Astrocyte (in vitro differentiated cells and primary cell): ENCODE results near the gene GALNT17. TPM values are rescaled to one million over a fixed set of nuclear protein-coding genes. Genes with fewer than 3 reads are reported as not detected.
"Not testable (repeated sequence)": the region's sequence is repeated elsewhere in the genome, so short reads cannot be mapped to it uniquely, and the experiment has no call there.

ENCODE experiments used
- DNase-seq: peaks from one replicate; pipeline ENCODE4 v3.0.0-alpha.2; 2010; ENCODE audit warnings: low read depth
- FAIRE-seq: peaks from 2 replicates; lab custom pipeline; 2011; peaks lifted over from hg19 to GRCh38; lab: Jason Lieb, UNC
- H2AFZ ChIP-seq: 2 replicates; pipeline ENCODE4 v1.6.0; 2012; ENCODE audit warnings: low read depth, low read length, inconsistent platforms
- H3K27ac ChIP-seq: 2 replicates; pipeline ENCODE4 v1.5.1; 2011; ENCODE audit warnings: low read depth, low read length, inconsistent platforms
- H3K27me3 ChIP-seq: 2 replicates; pipeline ENCODE4 v1.6.0; 2011; ENCODE audit warnings: low read length, inconsistent platforms; ENCODE audit not compliant: insufficient read depth
- H3K36me3 ChIP-seq: 2 replicates; pipeline ENCODE4 v1.5.1; 2011; ENCODE audit warnings: low read length, inconsistent platforms; ENCODE audit not compliant: insufficient read depth
- H3K4me1 ChIP-seq: 2 replicates; pipeline ENCODE4 v1.5.1; 2011; ENCODE audit warnings: low read length, inconsistent platforms; ENCODE audit not compliant: insufficient read depth
- H3K4me2 ChIP-seq: 2 replicates; pipeline ENCODE4 v1.6.0; 2012; ENCODE audit warnings: low read length, inconsistent platforms
- H3K4me3 ChIP-seq: 2 replicates; pipeline ENCODE4 v1.5.1; 2011; ENCODE audit warnings: low read depth, mild to moderate bottlenecking, low read length, inconsistent platforms; ENCODE audit not compliant: insufficient read depth
- H3K79me2 ChIP-seq: 2 replicates; pipeline ENCODE4 v1.6.0; 2012; ENCODE audit warnings: mild to moderate bottlenecking, low read length, inconsistent platforms; ENCODE audit not compliant: insufficient read depth
- H3K9ac ChIP-seq: 2 replicates; pipeline ENCODE4 v1.6.0; 2012; ENCODE audit warnings: mild to moderate bottlenecking, low read length, inconsistent platforms
- H3K9me3 ChIP-seq: 2 replicates; pipeline ENCODE4 v1.5.1; 2012; ENCODE audit warnings: low read depth, mild to moderate bottlenecking, low read length, inconsistent platforms; ENCODE audit not compliant: insufficient read depth
- H4K20me1 ChIP-seq: 2 replicates; pipeline ENCODE4 v1.6.0; 2012; ENCODE audit warnings: low read length, inconsistent platforms; ENCODE audit not compliant: insufficient read depth
- H3K27ac Mint-ChIP-seq: one replicate; pipeline ENCODE4 v1.8.0; 2021; ENCODE audit warnings: mild to moderate bottlenecking, mixed read lengths; ENCODE audit not compliant: unreplicated experiment
- H3K27me3 Mint-ChIP-seq: one replicate; pipeline ENCODE4 v1.8.0; 2021; ENCODE audit warnings: low read depth, mixed read lengths; ENCODE audit not compliant: unreplicated experiment
- H3K36me3 Mint-ChIP-seq: one replicate; pipeline ENCODE4 v1.8.0; 2021; ENCODE audit warnings: low read depth, mixed read lengths; ENCODE audit not compliant: unreplicated experiment
- H3K4me1 Mint-ChIP-seq: one replicate; pipeline ENCODE4 v1.8.0; 2021; ENCODE audit warnings: low read depth, mixed read lengths; ENCODE audit not compliant: unreplicated experiment
- H3K4me3 Mint-ChIP-seq: one replicate; pipeline ENCODE4 v1.8.0; 2021; ENCODE audit warnings: mild to moderate bottlenecking, moderate library complexity, mixed read lengths; ENCODE audit not compliant: unreplicated experiment
- H3K9me3 Mint-ChIP-seq: one replicate; pipeline ENCODE4 v1.8.0; 2021; ENCODE audit warnings: mild to moderate bottlenecking, mixed read lengths; ENCODE audit not compliant: unreplicated experiment
- EZH2 ChIP-seq: IDR thresholded peaks from 2 replicates; pipeline ENCODE4 v1.6.1; 2012; ENCODE audit warnings: mild to moderate bottlenecking, low read length, inconsistent platforms; ENCODE audit not compliant: insufficient read depth
- total RNA-seq: library from RNA; stranded (reverse); gene quantifications from 2 replicates; pipeline ENCODE4 v1.2.1, GENCODE V29; 2021
- TF ChIP-seq, protein P1 (sequence below): IDR thresholded peaks from 2 replicates; pipeline ENCODE4 v1.5.1; 2011; ENCODE audit warnings: low read depth, mild to moderate bottlenecking, inconsistent platforms, low read length, moderate library complexity; ENCODE audit not compliant: insufficient read depth

Gene GALNT17
- total RNA-seq, 1 donor from 2014 or later = 7.8 TPM

GRCh38 chr7:71210220-71210619 lies 78.3 kb downstream of the GALNT17 start:
- Mint-ChIP-seq H3K27ac (no peak overlapping the region), H3K9me3 (no peaks in the 10 kb centered on the region), H3K27me3 (no peaks in the 10 kb centered on the region), H3K36me3 (peaks cover 2% of the 10 kb centered on the region), H3K4me1 (peaks cover 2% of the 10 kb centered on the region), H3K4me3 (no peak overlapping the region)
- no peak overlapping the region for H3K9ac ChIP-seq
- DNase-seq (no peak), FAIRE-seq (no peak)
- H2AFZ ChIP-seq = no peak overlapping the region
- no peak overlapping the region for H3K4me2 ChIP-seq
- H3K36me3 ChIP-seq = no peaks in the 10 kb centered on the region
- no peaks in the 10 kb centered on the region for H3K4me1 ChIP-seq
- H3K4me3 ChIP-seq = no peak overlapping the region
- H3K79me2 ChIP-seq = no peaks in the 10 kb centered on the region
- no peak overlapping the region for H3K27ac ChIP-seq
- TF ChIP-seq, protein P1, sequence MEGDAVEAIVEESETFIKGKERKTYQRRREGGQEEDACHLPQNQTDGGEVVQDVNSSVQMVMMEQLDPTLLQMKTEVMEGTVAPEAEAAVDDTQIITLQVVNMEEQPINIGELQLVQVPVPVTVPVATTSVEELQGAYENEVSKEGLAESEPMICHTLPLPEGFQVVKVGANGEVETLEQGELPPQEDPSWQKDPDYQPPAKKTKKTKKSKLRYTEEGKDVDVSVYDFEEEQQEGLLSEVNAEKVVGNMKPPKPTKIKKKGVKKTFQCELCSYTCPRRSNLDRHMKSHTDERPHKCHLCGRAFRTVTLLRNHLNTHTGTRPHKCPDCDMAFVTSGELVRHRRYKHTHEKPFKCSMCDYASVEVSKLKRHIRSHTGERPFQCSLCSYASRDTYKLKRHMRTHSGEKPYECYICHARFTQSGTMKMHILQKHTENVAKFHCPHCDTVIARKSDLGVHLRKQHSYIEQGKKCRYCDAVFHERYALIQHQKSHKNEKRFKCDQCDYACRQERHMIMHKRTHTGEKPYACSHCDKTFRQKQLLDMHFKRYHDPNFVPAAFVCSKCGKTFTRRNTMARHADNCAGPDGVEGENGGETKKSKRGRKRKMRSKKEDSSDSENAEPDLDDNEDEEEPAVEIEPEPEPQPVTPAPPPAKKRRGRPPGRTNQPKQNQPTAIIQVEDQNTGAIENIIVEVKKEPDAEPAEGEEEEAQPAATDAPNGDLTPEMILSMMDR = no peak
- TF ChIP-seq EZH2 = no peak
- no peaks in the 10 kb centered on the region for H3K9me3 ChIP-seq
- H4K20me1 ChIP-seq = no peaks in the 10 kb centered on the region
- H3K27me3 ChIP-seq = no peaks in the 10 kb centered on the region

- not testable (repeated sequence) for H2AFZ ChIP-seq, H3K4me1 ChIP-seq, FAIRE-seq, H3K4me1 Mint-ChIP-seq, H3K36me3 Mint-ChIP-seq, H3K27ac ChIP-seq, H3K36me3 ChIP-seq, H3K9me3 Mint-ChIP-seq, H3K4me3 ChIP-seq, H3K27ac Mint-ChIP-seq, H3K9me3 ChIP-seq, H3K27me3 ChIP-seq, H4K20me1 ChIP-seq, H3K4me3 Mint-ChIP-seq, H3K79me2 ChIP-seq, H3K9ac ChIP-seq, H3K27me3 Mint-ChIP-seq, H3K4me2 ChIP-seq, DNase-seq
Measured at GRCh38 chr7:71212433-71212832, 80.5 kb downstream of the GALNT17 start.

DNA sequence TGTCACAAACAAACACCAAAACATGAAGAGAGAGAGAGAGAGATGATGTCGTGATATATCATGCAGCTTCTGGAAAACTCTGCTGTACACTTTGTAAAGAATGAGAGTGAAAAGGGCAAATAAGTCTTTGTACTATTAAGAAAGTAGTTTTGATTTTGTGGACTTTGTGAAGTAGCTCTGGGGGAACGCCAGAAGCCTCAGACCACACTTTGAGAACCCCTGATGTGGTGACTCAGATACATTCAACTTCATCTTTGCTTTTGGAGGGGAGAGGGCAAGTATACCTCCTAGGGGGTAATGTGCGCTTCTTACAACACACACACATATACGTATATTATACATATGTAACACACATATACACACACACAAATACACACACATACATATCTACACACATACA lies 84.3 kb downstream of the GALNT17 start:
- Histone ChIP-seq H3K27me3 (no peaks in the 10 kb centered on the region), H3K4me1 (no peaks in the 10 kb centered on the region), H3K36me3 (no peaks in the 10 kb centered on the region), H3K4me2 (no peak overlapping the region), H3K79me2 (no peaks in the 10 kb centered on the region), H2AFZ (no peak overlapping the region), H4K20me1 (no peaks in the 10 kb centered on the region), H3K9me3 (no peaks in the 10 kb centered on the region), H3K4me3 (no peak overlapping the region), H3K27ac (no peak overlapping the region), H3K9ac (no peak overlapping the region)
- Mint-ChIP-seq H3K36me3 (peaks cover 2% of the 10 kb centered on the region), H3K9me3 (peaks cover 2% of the 10 kb centered on the region), H3K4me3 (no peak overlapping the region), H3K27ac (no peak overlapping the region), H3K4me1 (no peaks in the 10 kb centered on the region), H3K27me3 (no peaks in the 10 kb centered on the region)
- DNase-seq = no peak
- no peak for FAIRE-seq
- TF ChIP-seq EZH2 = no peak
- TF ChIP-seq, protein P1 = no peak
